HepG2 (cell line): ENCODE measurements around the gene UNC119B. TPM values are rescaled to one million over a fixed set of nuclear protein-coding genes. Genes with fewer than 3 reads are reported as not detected.

Experiments used
- ATAC-seq: fragments of 200-7000 bp; cut with Tn5 transposase; 3 replicates; pipeline ENCODE4 v1.9.1; 2020; ENCODE audit warnings: mild to moderate bottlenecking, moderate library complexity
- BruUV-seq: library from RNA; stranded (reverse); fragments of 400-500 nt; replicated peaks from 2 replicates; lab custom pipeline; 2021; lab: Mats Ljungman, UMichigan
- CTCF ChIA-PET: fragments of 300-600 bp; formaldehyde crosslinking; extraction: SDS; loops from one replicate; lab custom pipeline; 2021; ENCODE audit warnings: low total read pairs, inconsistent platforms, low intra/inter-chr PET ratio; lab: Yijun Ruan, JAX
- POLR2A ChIA-PET: fragments of 350-600 bp; sonication (Branson Sonifier 250); formaldehyde crosslinking; loops from one replicate; lab custom pipeline; 2020; ENCODE audit warnings: antibody characterized with exemption, inconsistent platforms; lab: Yijun Ruan, JAX
- DNase-seq: peaks from one replicate; pipeline ENCODE4 v3.0.0-alpha.2; 2015; ENCODE audit warnings: low spot score
- FAIRE-seq: peaks from 3 replicates; lab custom pipeline; 2011; peaks lifted over from hg19 to GRCh38; lab: Jason Lieb, UNC
- H2AFZ ChIP-seq: one replicate; pipeline ENCODE4 v1.6.1; 2011; ENCODE audit warnings: low read length, inconsistent platforms
- H3K27ac ChIP-seq: fragments of 300-600 bp; 3 replicates; pipeline ENCODE4 v1.8.0; 2011; ENCODE audit warnings: mixed run types, mild to moderate bottlenecking, mixed read lengths, low read length, inconsistent platforms; ENCODE audit not compliant: insufficient read depth; ENCODE audit errors: extremely low read length
- H3K27me3 ChIP-seq, 2 experiments: fragments of 200-600 bp in 1 of 2; 2 replicates in 1 of 2; 3 replicates in 1 of 2; pipeline versions ENCODE4 v1.6.0 to v1.8.0; 2011; ENCODE audit warnings: low read length in 2 of 2, mild to moderate bottlenecking in 2 of 2, moderate library complexity in 2 of 2, inconsistent platforms in 1 of 2; ENCODE audit not compliant: insufficient read depth in 2 of 2, control insufficient read depth in 1 of 2
- H3K36me3 ChIP-seq, 2 experiments: fragments of 200-600 bp in 1 of 2; replicated peaks in 1 of 2; 2 replicates in 1 of 2; 3 replicates in 1 of 2; pipeline versions ENCODE4 v1.5.1 to v1.8.0; 2011; ENCODE audit warnings: low read length in 2 of 2, inconsistent platforms in 1 of 2; ENCODE audit not compliant: insufficient read depth in 2 of 2, control insufficient read depth in 1 of 2
- H3K4me1 ChIP-seq: 2 replicates; pipeline ENCODE4 v1.5.1; 2012; ENCODE audit warnings: low read length, inconsistent platforms; ENCODE audit not compliant: insufficient read depth
- H3K4me2 ChIP-seq: 2 replicates; pipeline ENCODE4 v1.6.0; 2011; ENCODE audit warnings: low read depth, low read length, inconsistent platforms
- H3K4me3 ChIP-seq, 3 experiments: fragments of 200-600 bp in 1 of 3; sonication (generic), shearing (Covaris generic) in 1 of 3; replicated peaks in 1 of 3; 2 replicates each; pipeline ENCODE4 v1.5.1; 2011 to 2016; ENCODE audit warnings: low read length in 3 of 3, inconsistent platforms in 2 of 3, low read depth in 2 of 3, mild to moderate bottlenecking in 2 of 3, control low read depth in 1 of 3, mixed read lengths in 1 of 3; ENCODE audit not compliant: insufficient read depth in 1 of 3
- H3K79me2 ChIP-seq: one replicate; pipeline ENCODE4 v1.6.1; 2011; ENCODE audit warnings: low read length, inconsistent platforms; ENCODE audit not compliant: insufficient read depth
- H3K9ac ChIP-seq: 2 replicates; pipeline ENCODE4 v1.6.0; 2011; ENCODE audit warnings: mild to moderate bottlenecking, low read depth, low read length, inconsistent platforms; ENCODE audit not compliant: insufficient read depth
- H3K9me3 ChIP-seq: 2 replicates; pipeline ENCODE4 v1.5.1; 2012; ENCODE audit warnings: mild to moderate bottlenecking, low read length
- H4K20me1 ChIP-seq: 2 replicates; pipeline ENCODE4 v1.6.0; 2011; ENCODE audit warnings: inconsistent platforms, mild to moderate bottlenecking, low read length, moderate library complexity; ENCODE audit not compliant: insufficient read depth
- BRCA1 ChIP-seq: sonication (generic); formaldehyde crosslinking; IDR thresholded peaks from 2 replicates; pipeline ENCODE4 v1.4.0; 2020; ENCODE audit warnings: missing genetic modification reagents
- CEBPB ChIP-seq: IDR thresholded peaks from 2 replicates; pipeline ENCODE4 v1.6.1; 2011; ENCODE audit warnings: low read depth, low read length, improper control_type of control experiment, borderline replicate concordance
- FOXP1 ChIP-seq, 2 experiments: fragments of 450-650 bp in 1 of 2; IDR thresholded peaks; 2 replicates each; pipeline ENCODE4 v1.6.1; 2017 to 2018; ENCODE audit warnings: antibody characterized with exemption in 1 of 2
- MAFF ChIP-seq: IDR thresholded peaks from 2 replicates; pipeline ENCODE4 v1.6.1; 2011; ENCODE audit warnings: low read depth, low read length, improper control_type of control experiment
- MAFK ChIP-seq, 2 experiments: IDR thresholded peaks in 1 of 2; conservative IDR thresholded peaks in 1 of 2; 2 replicates each; pipeline ENCODE4 v1.6.1; 2011; ENCODE audit warnings: improper control_type of control experiment in 2 of 2, low read length in 2 of 2
- MBNL3 ChIP-seq: fragments of 250-450 bp; sonication (Bioruptor Pico); conservative IDR thresholded peaks from 2 replicates; pipeline ENCODE4 v1.8.0; 2022; ENCODE audit warnings: mild to moderate bottlenecking, inconsistent platforms
- NPAS2 ChIP-seq: sonication (generic); formaldehyde crosslinking; IDR thresholded peaks from 2 replicates; pipeline ENCODE4 v1.8.0; 2022; ENCODE audit warnings: mild to moderate bottlenecking, missing genetic modification reagents, borderline replicate concordance
- RXRA ChIP-seq: sonication (generic); formaldehyde crosslinking; IDR thresholded peaks from 2 replicates; pipeline ENCODE4 v1.5.1; 2020; ENCODE audit warnings: missing genetic modification reagents
- SP1 ChIP-seq, 2 experiments: fragments of 450-650 bp in 1 of 2; sonication (generic) in 1 of 2; formaldehyde crosslinking in 1 of 2; IDR thresholded peaks; 2 replicates each; pipeline versions ENCODE4 v1.4.0 to v1.6.1; 2016 to 2020; ENCODE audit warnings: missing genetic modification reagents in 1 of 2
- TBP ChIP-seq: sonication (generic); formaldehyde crosslinking; IDR thresholded peaks from 2 replicates; pipeline ENCODE4 v1.5.0; 2020; ENCODE audit warnings: missing genetic modification reagents
- TEAD2 ChIP-seq: sonication (generic); formaldehyde crosslinking; IDR thresholded peaks from 2 replicates; pipeline ENCODE4 v1.9.0; 2021; ENCODE audit warnings: missing genetic modification reagents
- ZNF232 ChIP-seq: sonication (generic); formaldehyde crosslinking; IDR thresholded peaks from 2 replicates; pipeline ENCODE4 v1.4.0; 2020; ENCODE audit warnings: missing genetic modification reagents, borderline replicate concordance
- ZNF333 ChIP-seq: sonication (generic); formaldehyde crosslinking; IDR thresholded peaks from 2 replicates; pipeline ENCODE4 v1.4.0; 2020; ENCODE audit warnings: mild to moderate bottlenecking, missing genetic modification reagents, borderline replicate concordance
- ZNF407 ChIP-seq: sonication (generic); formaldehyde crosslinking; IDR thresholded peaks from one replicate; pipeline ENCODE4 v1.5.1; 2020; ENCODE audit warnings: mild to moderate bottlenecking, missing genetic modification reagents; ENCODE audit errors: not compliant biosample characterization
- ZNF547 ChIP-seq: sonication (generic); formaldehyde crosslinking; IDR thresholded peaks from 2 replicates; pipeline ENCODE4 v1.5.1; 2020; ENCODE audit warnings: mild to moderate bottlenecking, missing genetic modification reagents
- ZNF597 ChIP-seq: sonication (generic); formaldehyde crosslinking; IDR thresholded peaks from 2 replicates; pipeline ENCODE4 v1.5.0; 2020; ENCODE audit warnings: missing genetic modification reagents
- WGBS: methylation state at CpG from one replicate; pipeline ENCODE4 v1.1.6; 2017; ENCODE audit warnings: low lambda C conversion rate; 5-methylcytosine and 5-hydroxymethylcytosine counted together
- in situ Hi-C: cut with HindIII; loops from 2 replicates; pipeline ENCODE4 v1.10.0; 2017; ENCODE audit warnings: low pct_unique_long_range_greater_than_20kb; ENCODE audit not compliant: extremely low pct_ligation_motif_present
- intact Hi-C: fragments of 100-400 bp; cut with micrococcal nuclease; formaldehyde crosslinking; loops from one replicate; pipeline ENCODE4 v1.10.0; 2022; ENCODE audit not compliant: unreplicated experiment
- polyA plus RNA-seq, 8 experiments: library from polyadenylated mRNA; depleted of rRNA in 3 of 8; stranded (reverse) in 7 of 8; unstranded in 1 of 8; fragments of >200 nt; fragmentation: Illumina TruSeq in 4 of 8; extraction: Trizol in 4 of 8; gene quantifications; 2 replicates each; pipeline versions ENCODE4 v1.2.1 to v1.2.3, GENCODE V29; 2011 to 2016; ENCODE audit warnings: low read depth in 4 of 8, missing spikeins in 1 of 8, mixed read lengths in 1 of 8; ENCODE audit not compliant: insufficient read depth in 1 of 8
- total RNA-seq, 5 experiments: library from RNA; depleted of rRNA; stranded (reverse); fragments of >200 nt; fragmentation: Illumina TruSeq; extraction: Trizol; gene quantifications; 2 replicates each; pipeline ENCODE4 v1.2.3, GENCODE V29; 2016; ENCODE audit warnings: low read depth in 1 of 5

UNC119B gene
- total and polyA plus RNA-seq, 2 of the 13 experiments (the other 11 are each of a cell fraction or from before 2014, with no cell fraction given) = 19.6 to 19.7 TPM

- CTCF ChIA-PET = no interaction called here
- H4K20me1 ChIP-seq = peaks cover 10% of the 10 kb centered on the region
- FAIRE-seq = no peak
- TF ChIP-seq NPAS2 (CRISPR knock-in tag) (no peak), ZNF597 (CRISPR knock-in tag) (no peak), MBNL3 (CRISPR knock-in tag) (no peak), BRCA1 (CRISPR knock-in tag) (no peak), CEBPB (peak; percentile 67; the same call in 1 of the 2 replicates), ZNF407 (no peak), SP1 (IDR thresholded peaks at IDR 0.05) (no peak), SP1 (CRISPR knock-in tag; IDR thresholded peaks at IDR 0.05) (no peak), TEAD2 (CRISPR knock-in tag) (no peak), ZNF232 (CRISPR knock-in tag) (no peak), ZNF333 (CRISPR knock-in tag) (no peak), RXRA (CRISPR knock-in tag) (no peak), FOXP1 (IDR thresholded peaks at IDR 0.05) (no peak), FOXP1 (CRISPR knock-in tag; IDR thresholded peaks at IDR 0.05) (no peak), MAFK (conservative IDR thresholded peaks at IDR 0.05 in 1 of 2, IDR thresholded peaks at IDR 0.05 in 1 of 2; ENCODE audit: low read length in 2 of 2) (peak; percentile 43 to 64; a peak in 2 of 4 replicates), TBP (CRISPR knock-in tag) (no peak), MAFF (peak; percentile 10; the same call in 1 of the 2 replicates), ZNF547 (CRISPR knock-in tag) (no peak)
These were observed 25.7 kb upstream of the UNC119B start for GRCh38 chr12:120684523-120684932.

More at GRCh38 chr12:120684523-120684932, 25.7 kb upstream of the UNC119B start:
- no peaks in the 10 kb centered on the region for H3K36me3 ChIP-seq
- no peak overlapping the region for H3K4me2 ChIP-seq
- H3K9ac ChIP-seq = no peak overlapping the region
- H3K27me3 ChIP-seq = no peaks in the 10 kb centered on the region; a peak in 1 of 5 replicates
- no peak overlapping the region for H2AFZ ChIP-seq
- H3K4me3 ChIP-seq = no peak overlapping the region
- DNase-seq (no peak), ATAC-seq (no peak)
- 46% methylated on average over 7 of the region's 8 CpGs for WGBS
- H3K27ac ChIP-seq = no peak overlapping the region
- POLR2A ChIA-PET = no interaction called here
- H3K9me3 ChIP-seq = no peaks in the 10 kb centered on the region
- in situ Hi-C loops = no loop called here
- intact Hi-C loops = no loop called here
- no TSS peak for BruUV-seq
- peaks cover 25% of the 10 kb centered on the region for H3K79me2 ChIP-seq
- peaks cover 27% of the 10 kb centered on the region for H3K4me1 ChIP-seq
